GM19043 (cell line): ENCODE measurements around the gene AKNA.

Experiments
- ATAC-seq: cut with Tn5 transposase; IDR thresholded peaks from one replicate; pipeline ENCODE4 v1.9.1; 2021; ENCODE audit warnings: low read depth; ENCODE audit not compliant: unreplicated experiment

The AKNA gene

DNA sequence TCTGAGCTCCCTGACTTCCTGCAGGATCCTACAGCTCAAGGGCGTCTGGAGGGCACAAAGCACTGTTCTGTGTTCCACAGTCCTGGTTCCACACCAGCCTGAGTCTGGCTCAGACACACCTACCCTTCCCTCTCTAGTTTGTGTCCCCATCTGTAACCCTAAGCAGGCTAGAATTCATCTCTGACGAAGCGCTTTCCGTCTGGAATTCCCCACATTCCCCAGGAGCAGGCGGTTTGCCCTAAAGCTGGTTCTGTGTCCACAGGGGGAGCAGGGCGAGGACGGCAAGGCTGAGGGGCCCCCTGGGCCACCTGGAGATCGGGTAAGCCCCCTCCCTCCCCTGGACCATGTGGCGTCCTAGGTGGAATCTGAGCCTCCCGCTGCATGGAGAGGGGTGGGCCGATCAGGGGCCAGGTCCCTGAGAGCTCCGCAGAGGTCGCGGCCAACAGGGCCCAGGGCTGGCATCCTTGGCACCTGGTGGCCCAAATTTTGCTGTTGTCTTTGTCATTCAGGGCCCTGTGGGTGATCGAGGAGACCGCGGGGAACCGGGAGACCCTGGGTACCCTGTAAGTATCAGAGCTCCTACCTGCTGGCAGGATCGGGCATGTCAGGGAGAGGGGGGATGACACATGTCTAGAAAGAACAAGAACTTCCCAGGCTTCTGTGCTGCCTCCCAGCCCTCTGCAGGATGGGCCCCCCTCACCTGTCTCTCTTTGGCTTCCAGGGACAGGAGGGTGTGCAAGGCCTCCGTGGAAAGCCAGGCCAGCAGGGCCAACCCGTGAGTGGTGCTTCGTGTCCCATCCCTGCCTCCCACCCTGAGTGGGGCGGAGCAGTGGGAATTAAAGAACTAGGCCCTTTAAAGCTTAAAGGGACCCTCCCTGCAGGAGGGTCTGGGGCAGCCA lies 99.3 kb downstream of the AKNA start:
- no peak for ATAC-seq

DNA sequence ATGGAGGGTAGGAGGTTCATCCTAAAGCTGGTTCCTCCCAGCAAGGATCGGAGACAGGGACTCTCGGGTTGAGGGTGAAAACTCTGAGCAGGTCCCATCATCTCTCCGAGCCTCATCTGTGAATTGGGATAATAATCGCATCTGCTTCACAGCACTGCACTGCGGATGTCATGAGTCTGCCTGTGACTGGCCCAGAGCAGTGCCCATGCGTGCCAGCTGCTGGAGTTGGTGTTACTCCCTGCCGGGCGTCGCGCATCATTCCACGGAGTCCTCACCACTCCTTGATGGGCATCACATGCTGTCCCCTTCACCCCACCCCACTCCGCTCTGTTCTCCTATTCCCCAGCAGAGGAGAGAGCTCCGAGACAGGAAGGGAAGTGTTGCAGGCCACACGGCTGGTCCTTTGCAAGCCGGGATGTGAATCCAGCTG lies 100.0 kb downstream of the AKNA start:
- no peak for ATAC-seq

- ATAC-seq: no peak
Observed at GRCh38 chr9:114287001-114287762, 100.6 kb downstream of the AKNA start.

DNA sequence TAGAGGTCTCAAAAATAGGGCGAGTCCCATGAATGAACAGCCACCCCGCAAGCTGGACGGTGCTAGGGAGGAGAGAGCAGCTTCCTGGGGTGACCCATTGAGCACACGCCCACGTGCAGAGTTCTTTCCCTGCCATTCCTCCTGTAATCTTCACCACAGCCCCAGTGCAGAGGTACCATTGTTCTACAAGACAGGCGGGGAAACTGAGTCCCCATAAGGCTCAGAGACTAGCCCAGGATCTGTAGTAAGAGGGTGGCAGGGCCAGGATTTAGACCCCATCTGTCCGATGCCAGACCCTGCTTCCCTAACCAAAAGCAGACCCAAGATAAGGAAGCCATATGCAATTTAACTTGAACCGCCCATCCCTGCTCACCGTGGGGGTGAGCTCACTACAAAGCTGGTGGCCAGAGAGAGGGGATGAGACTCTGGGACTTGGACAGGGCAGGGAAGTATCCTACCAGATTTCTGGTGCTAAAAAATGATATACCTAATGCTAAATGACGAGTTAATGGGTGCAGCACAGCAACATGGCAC lies 101.6 kb downstream of the AKNA start:
- no peak for ATAC-seq

GRCh38 chr9:114285166-114285867 lies 102.5 kb downstream of the AKNA start:
- no peak for ATAC-seq

- no peak for ATAC-seq
Observed at GRCh38 chr9:114284316-114285060, 103.3 kb downstream of the AKNA start.
